COR-L47 (cell line): ENCODE results near the gene PSME2.

ENCODE experiments used
- DNase-seq: peaks from one replicate; lab custom pipeline; 2025; lab: John Stamatoyannopoulos, UW

The PSME2 gene

GRCh38 chr14:24146453-24146977 lies at the start of gene PSME2:
PSME2 (minus strand) TSS chr14:24146610; CDS start chr14:24146581, 29 bp downstream.
- peak; percentile 98 for DNase-seq

GRCh38 chr14:24195186-24196070 lies 49.0 kb upstream of the PSME2 start, which contains the start of gene TM9SF1:
TM9SF1 (minus strand) TSS chr14:24195441; CDS start chr14:24195019, 422 bp downstream.
- DNase-seq = peak; percentile 76

- DNase-seq = no peak
Measured at GRCh38 chr14:24194873-24195185, 48.4 kb upstream of the PSME2 start.

DNA sequence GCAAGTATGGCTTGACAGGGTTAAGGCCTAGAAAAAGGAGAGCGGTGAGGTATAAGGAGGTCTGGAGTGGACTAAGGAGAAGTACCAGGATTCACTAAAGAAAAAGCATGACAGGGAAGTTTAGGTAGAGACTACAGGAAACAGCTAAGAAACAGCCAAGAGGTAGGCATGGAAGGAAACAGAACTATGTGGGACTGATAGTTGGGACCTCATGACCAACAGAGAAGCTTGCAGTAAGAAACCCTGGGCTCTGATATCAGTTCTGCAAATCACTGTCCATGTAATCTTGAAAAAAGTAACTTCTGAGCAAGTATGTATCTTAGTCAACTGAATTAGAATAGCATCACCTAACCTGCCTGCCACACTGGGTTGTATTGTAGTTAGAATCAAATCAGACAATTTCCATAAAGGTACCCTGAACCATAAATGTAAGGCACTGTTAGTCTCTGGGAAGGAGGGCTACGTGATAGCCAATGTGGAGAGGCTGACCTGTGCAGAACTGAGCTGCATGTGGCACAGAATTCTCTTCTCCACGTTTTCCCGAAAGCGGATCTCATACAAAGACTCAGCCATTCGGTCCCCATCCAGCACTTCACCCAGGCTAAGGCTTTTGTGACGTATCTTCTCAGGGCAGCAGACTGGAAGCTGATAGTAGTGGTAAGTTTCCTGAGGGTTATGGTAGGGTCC lies 47.9 kb upstream of the PSME2 start:
- DNase-seq = no peak

DNA sequence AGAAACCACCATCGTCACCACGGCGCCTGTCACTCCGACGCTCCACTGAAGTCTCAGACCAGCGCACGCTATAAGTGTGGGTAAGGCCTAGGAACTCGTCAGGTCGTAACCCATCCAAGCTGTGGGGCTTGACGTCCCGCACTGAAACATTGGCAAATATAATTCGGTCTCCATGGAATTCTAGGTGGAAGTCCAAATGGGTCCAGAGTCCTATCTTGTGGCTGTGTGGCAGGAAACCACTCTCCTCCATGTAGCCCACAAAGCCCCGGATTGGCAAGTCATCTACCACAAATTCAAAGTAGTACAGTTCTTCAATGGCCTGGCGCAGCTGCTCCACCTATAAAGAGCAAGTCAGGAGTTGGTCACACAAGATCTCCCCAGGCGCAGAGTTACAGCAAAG lies 46.5 kb upstream of the PSME2 start:
- DNase-seq = no peak

DNA sequence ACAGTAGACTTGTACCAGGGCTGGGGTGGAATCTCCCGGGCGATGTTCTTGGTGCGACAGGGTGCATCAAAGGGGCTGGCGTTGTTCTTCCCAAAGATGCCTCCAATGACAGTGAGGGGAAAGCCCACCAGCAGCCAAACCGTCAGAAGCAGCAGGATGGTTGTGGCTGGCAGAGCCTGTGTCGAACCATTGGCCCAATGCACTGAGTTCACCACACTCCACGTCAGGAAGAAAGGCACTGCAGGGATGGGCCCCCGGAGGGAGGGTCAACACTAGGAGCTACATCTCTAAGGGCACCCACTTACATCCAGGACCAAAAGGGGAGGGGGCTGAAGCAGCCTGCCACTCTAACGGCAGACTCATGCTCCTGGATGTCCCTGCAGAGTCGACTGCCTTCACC lies 44.0 kb upstream of the PSME2 start:
- no peak for DNase-seq

DNA sequence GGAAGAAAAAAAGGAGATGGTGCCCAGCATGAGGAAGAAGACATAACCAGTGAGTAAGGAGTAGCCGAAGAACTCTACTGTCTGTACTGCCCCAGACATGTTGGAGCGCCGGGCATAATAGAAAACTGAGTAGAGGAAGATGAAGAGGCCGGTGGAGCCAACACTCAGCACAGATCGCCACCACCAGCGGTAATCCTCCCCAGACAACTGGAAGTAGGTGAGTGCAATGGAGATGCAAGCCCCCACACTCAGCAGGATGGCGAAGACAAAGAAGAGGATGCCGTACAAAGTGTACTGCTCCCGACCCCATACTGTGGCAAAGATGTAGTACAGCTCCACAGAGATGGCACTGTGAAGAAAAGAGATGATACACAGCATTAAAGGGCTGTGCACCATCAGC lies 43.0 kb upstream of the PSME2 start:
- DNase-seq = no peak

DNA sequence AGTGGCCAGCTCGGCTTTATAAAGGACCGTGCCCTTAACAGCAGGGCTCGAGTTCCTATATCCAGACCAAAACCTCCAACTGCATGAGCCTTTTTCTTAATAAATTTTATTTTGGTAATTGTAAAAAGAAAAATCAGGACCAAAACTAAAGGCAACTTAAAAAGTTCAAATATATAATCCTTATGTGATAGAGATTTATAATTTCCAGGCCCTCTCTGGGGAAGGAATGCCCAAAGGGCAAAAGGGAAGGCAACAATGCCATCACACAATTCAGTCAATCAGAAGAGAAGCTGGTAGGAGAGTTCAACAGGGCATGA lies 42.6 kb upstream of the PSME2 start:
- no peak for DNase-seq

- peak; percentile 98 for DNase-seq
Measured at GRCh38 chr14:24188251-24189058, 42.0 kb upstream of the PSME2 start, which contains the start of gene IPO4. IPO4 (minus strand) TSS chr14:24188816; CDS start chr14:24188787, 29 bp downstream.

- no peak for DNase-seq
Measured at GRCh38 chr14:24187539-24187915, 41.1 kb upstream of the PSME2 start.

DNA sequence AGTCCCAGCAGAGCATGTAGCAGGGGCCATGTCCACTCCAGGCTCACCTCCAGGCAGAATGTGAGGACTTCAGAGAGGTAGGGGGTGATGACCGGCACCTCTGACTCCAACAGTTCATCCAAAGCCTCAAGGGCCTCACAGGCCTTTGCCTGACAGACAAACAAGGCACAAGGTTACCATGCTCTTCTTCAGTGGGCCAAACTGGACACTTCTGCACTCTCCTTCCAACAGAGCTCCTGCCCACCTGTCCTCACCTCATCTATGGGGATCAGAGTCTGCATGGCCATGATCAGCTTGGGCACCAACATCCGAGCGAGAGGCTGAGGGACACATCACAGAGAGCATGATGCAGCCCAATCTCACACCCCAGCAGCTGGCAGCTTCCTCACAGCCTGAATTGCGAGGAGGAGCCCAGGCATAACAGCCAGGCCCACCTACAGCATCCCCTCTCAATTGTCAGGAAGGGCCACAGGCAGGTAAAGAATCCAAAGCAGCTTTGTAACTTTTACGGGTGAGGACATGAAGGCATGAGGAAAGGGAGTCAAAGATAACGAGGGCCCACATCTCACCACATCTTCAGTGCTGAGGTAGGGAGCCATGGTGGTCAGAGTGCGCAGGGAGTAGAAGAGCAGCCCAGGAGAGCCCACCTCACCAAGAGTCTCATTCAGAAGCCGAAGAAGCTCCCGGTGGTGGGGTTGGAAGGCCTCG lies 40.6 kb upstream of the PSME2 start:
- no peak for DNase-seq

- no peak for DNase-seq
Measured at GRCh38 chr14:24185741-24186140, 39.3 kb upstream of the PSME2 start.

GRCh38 chr14:24185026-24185425 lies 38.6 kb upstream of the PSME2 start:
- DNase-seq = no peak

DNA sequence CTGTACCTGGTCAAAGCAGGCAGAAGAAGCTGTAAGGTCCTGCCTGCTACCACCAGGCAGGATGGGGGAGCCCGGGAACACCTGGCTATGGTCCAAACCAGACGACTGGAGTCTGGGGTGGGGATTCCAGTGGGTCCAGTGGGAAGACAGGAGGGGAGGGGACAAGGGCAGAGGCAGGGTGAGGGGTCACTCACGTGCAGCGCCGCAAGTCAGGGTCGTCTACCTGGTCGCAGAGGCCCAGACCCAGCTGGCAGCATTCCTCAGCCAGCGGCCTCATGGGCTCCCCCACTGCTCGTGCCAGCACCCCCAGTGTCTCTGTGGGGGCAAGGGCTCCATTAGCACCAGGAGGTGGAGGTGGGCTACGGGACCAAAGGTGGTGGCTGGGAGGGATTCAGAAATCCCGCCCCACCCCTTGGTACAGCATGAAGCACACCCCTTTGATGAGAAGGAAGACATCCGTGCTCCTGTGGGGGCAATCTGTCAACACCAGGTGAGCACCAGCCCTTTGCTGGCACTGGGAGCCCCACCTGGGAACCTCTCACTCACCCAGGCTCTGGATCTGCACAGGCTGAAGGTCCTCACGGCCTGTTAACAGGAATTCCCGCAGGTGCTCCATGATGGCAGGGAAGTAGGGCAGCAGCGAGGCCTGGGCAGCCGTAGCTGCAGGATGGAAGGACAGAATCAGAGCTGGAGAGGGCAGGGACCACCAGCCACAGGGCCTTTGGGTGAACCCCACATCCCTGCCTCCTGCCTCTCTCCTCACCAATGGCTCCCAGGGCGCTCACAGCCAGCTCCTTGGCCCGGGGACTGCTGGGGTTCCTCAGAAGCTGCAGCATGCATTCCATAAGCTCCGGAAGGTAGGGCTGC lies 37.9 kb upstream of the PSME2 start:
- DNase-seq = no peak

DNA sequence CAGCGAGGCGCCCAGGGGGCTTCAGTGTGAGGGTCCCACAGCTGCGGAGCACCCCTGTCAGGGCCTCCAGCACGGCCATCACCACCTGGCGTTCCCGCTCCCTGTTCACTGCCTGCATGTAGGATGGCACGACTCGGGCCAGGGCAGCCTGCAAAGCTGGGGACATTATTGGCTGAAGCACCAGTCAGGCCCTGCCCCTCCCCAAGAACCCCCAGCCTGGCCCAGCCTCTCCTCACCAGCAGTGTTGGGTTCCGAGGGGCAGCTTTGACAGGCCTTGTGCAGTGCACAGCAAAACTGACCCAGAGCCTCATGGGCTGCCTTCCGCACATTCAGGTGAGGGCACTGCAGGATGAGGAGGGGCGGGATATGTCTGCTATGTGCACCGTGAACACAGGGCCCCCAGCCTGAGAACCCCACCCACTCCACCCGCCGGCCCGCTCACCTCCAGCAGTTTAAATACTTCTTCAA lies 36.6 kb upstream of the PSME2 start:
- no peak for DNase-seq

DNA sequence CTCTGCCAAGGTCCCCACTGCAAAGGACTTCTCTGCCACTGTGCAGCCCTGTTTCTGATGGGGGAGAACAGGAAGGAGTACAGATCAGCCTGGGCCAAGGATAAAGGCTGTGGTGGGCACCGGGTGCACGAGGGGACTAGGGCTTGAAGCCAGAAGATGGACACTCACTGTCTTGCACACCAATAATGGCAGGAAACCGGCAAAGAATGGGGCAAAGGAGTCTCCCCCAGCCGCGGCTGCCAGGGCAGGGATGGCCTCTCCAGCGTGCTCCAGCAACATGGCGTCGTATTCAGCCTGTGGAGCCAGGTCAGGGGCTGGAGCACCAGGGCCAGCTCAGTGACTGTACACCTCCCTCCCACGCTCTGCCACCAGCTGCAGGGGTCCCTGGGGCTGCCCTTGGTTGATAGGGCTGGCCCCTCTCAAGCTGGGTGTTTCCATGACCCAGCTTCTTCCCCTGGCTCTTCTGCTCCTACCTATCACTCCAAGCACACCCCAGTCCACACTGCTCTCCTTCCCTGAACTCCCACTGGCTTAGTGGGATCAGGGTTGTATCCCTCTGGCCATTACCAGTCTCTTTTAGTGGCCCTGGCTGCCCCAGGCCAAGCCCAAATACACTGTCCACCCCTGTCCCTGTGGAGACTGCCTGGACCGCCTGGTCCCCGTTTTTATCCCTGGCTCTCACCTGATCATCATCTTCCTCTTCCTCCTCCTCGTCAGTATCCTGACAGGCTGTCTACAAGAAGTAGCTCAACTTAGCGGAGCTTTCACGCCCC lies 35.9 kb upstream of the PSME2 start:
- DNase-seq = no peak

DNA sequence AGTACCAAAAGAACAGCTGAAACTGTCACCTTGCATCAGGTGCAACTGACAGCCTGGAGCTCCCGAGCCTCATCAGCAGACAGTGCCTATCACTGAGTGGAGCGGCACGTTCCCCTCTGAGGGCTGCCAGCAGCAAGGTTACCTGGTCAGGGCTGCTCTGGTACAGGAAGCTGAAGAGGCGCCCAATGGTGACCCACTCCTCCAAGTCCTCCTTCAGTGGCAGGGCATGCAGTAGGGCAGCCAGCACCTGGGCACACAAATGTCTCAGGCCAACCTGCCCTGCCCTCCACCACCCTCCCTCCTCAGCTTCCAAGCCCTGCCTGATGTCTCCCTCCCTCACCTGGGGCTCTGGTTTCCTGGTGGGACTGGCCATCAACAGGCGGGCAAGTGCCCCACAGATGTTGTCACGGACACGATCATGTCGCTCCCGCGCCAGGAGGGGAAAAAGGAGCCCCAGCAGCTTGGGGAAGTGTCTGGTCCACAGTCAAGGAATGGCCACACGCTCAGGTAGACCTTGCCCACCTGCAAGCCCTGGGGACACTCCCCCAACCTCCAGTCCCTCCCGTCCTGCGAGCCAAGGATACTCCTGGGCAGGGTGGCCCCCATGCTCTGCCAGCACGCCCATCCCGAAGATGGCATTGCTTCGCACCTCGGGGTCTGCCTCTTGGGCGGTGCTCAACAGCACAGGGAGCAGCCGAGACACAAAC lies 35.1 kb upstream of the PSME2 start:
- no peak for DNase-seq

GRCh38 chr14:24179961-24180796 lies 33.8 kb upstream of the PSME2 start:
- no peak for DNase-seq
